GM12873 (cell line): Measurements from ENCODE around the gene WDR48.
A peak's percentile ranks its signal among the peaks of the same experiment; 100 is the strongest.

Source experiments
- TF ChIP-seq, protein P1 (sequence below): IDR thresholded peaks from 2 replicates; pipeline ENCODE4 v1.5.1; 2012; ENCODE audit warnings: low read depth, mild to moderate bottlenecking, moderate library complexity, low read length, control low read depth; ENCODE audit not compliant: insufficient read depth; ENCODE audit errors: missing control alignments

The WDR48 gene

DNA sequence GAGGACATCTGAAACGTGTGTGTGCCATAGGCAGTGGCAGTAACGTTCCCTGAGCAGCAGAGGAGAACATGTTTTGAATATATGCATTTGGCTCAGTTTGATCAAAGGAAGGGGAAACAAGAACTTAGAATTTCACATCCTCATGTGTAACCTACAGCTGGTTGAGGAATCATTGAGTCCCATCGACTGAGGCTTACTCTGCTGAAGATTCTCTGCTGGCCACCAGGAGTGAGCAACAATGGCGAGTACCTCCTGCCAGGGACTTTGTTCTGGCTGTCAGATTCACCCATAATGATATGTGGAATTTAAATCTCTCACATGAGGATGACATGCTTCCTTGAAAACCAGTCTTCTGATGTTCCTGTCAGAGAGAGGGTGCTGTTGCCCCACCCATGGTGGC lies 34.3 kb downstream of the WDR48 start:
- TF ChIP-seq, protein P1, sequence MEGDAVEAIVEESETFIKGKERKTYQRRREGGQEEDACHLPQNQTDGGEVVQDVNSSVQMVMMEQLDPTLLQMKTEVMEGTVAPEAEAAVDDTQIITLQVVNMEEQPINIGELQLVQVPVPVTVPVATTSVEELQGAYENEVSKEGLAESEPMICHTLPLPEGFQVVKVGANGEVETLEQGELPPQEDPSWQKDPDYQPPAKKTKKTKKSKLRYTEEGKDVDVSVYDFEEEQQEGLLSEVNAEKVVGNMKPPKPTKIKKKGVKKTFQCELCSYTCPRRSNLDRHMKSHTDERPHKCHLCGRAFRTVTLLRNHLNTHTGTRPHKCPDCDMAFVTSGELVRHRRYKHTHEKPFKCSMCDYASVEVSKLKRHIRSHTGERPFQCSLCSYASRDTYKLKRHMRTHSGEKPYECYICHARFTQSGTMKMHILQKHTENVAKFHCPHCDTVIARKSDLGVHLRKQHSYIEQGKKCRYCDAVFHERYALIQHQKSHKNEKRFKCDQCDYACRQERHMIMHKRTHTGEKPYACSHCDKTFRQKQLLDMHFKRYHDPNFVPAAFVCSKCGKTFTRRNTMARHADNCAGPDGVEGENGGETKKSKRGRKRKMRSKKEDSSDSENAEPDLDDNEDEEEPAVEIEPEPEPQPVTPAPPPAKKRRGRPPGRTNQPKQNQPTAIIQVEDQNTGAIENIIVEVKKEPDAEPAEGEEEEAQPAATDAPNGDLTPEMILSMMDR, result peak; percentile 19

DNA sequence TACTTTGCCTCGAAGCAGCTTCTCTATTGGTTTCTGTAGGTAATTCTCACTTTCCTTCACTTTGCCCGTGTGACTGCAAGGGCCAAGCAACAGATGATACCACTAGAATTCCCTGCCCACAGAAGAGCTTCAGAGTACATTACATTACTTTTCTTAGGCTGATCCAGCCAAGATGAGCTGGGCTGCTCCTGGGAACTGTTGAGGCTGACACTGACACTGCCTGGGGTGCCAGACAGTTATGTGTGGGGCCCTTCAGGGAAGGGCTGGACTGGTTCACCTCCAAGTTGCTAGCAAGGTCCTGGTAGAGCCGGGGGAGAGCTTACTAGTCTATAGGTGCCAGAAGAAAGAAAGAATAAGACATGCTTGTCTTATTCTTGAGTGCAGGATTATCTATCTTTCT lies 36.6 kb downstream of the WDR48 start:
- TF ChIP-seq, protein P1, result no peak

DNA sequence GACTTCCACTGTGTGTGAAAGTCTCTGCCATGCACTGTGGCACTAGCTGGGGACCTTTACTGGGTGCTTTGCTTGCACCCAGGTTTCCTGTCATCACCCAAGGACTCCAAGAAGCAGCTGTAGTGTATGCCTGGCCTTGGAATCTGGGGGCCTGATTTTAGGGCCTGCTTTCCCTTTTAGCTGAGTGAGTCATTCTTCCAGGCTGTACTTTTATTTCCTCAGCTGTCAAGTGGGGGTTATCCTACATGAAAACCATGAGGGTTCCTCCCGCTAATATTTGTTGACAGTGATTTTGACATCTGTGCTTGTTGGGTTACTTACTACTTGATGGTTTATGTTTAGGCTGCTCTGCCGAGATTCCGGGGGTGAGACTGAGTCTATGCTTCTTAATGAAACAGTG lies 37.1 kb downstream of the WDR48 start:
- TF ChIP-seq, protein P1, result no peak

DNA sequence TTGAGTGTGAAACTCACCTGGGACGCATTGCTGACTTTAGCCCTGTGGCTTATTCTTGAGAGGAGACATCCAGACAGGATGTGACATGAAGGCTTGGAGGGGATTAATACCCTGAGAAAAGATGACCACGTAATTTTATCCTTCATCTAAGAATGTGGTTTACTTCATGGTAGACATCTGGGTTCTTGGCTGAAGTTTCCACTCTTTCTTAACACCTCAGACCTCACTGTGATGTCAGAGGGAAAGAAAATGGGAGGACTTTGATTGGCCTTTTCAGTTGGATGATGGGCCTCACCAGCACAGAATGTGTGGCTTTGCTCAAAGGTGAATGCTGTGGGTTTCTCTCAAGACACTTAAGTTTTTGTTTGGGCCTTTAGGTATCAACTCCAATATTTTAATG lies 39.1 kb downstream of the WDR48 start:
- TF ChIP-seq, protein P1, result no peak

DNA sequence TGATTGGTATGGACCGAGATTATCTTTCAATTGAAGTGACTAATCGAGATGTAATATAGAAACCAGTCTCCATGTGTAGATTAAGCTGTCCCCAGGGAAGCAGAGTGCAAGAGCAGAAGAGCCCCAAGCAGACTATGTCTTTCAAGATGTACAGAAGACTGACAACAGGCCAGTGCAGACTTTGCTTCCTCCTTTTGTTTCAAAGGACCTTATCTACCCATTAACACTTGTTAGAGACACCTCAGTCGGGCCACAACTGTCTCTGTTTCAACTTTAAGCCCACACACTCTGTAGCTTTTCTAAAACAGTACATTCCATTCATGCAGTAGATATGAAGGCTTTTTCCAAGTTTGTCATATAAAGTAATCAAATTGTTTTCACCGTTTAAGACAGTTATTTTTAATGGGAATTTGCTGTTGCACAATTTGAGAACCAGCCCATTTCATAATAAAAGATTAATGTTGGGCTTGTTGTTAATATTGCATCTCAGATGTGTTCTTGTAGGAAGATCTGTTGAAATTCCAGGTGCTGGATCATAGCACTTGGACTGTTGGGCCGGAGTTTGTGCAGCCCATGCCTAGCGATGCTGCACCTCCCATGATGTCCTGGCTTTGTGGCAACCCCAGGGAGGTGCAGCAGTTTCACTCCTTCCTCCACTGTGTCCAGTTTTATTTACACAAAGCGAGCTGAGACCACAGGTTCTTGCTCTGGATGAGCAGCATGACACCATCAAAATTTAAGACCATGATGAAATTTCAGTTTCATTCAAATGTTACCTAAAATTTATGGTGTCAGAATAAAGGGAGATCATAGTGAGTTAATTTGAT lies 43.2 kb downstream of the WDR48 start:
- TF ChIP-seq, protein P1, result no peak

DNA sequence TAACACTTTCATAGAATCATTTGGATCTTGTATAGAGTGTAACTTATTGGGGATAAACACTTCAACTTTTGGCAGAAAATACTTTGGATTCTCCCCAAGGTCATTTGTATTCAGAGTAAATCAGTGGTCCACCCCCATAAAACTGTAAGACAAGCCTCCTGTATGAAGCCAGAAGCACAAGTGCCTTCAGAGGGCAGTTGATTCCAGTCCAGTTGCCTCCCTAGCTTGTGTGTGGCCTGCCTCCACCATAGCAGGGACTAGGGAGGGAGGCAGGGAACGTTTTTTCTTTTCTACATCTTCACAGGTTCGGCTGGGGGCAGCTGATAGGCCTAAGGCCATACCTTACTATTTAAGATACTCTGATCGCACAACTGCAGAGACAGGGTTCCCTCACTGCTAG lies 44.0 kb downstream of the WDR48 start:
- TF ChIP-seq, protein P1, result no peak

DNA sequence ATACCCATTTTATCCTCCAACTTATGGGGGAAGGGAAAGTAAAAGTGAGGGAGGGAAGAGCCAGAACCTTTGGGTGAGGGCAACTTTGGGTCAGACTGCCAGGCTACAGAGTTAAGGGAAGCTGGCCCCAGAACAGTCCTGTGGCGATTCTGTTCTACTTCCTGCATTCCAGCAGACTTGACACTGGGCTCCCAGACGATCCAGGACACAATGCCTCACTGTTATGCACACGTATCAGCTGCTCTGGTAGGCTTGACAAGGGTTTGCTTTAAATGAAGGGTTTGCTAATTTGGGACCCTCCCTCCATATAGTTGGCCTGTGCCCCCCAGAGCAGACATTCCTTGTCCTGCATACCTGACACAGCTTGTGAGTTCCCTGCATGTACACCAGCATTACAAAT lies 45.0 kb downstream of the WDR48 start:
- TF ChIP-seq, protein P1, result no peak
